Activated T-cell treated with anti-CD3 and anti-CD28 coated beads, Interleukin-2, amount 50 U/mL, for 24 hours (primary cell): Measurements from ENCODE around the gene OR2T33.
"Not testable (repeated sequence)": the region's sequence is repeated elsewhere in the genome, so short reads cannot be mapped to it uniquely, and the experiment has no call there.

Experiments
- DNase-seq: peaks from one replicate; pipeline ENCODE4 v3.0.0-alpha.2; 2020
- H3K27ac Mint-ChIP-seq: 2 replicates; pipeline ENCODE4 v1.8.0; 2020; ENCODE audit warnings: mild to moderate bottlenecking, mixed read lengths
- H3K27me3 Mint-ChIP-seq: 2 replicates; pipeline ENCODE4 v1.8.0; 2020; ENCODE audit warnings: mixed read lengths
- H3K36me3 Mint-ChIP-seq: 2 replicates; pipeline ENCODE4 v1.8.0; 2020; ENCODE audit warnings: low read depth, mixed read lengths
- H3K4me1 Mint-ChIP-seq: 2 replicates; pipeline ENCODE4 v1.8.0; 2020; ENCODE audit warnings: low read depth, mixed read lengths
- H3K4me3 Mint-ChIP-seq: 2 replicates; pipeline ENCODE4 v1.8.0; 2020; ENCODE audit warnings: mild to moderate bottlenecking, moderate library complexity, mixed read lengths
- H3K9me3 Mint-ChIP-seq: 2 replicates; pipeline ENCODE4 v1.8.0; 2020; ENCODE audit warnings: mixed read lengths

Gene OR2T33

GRCh38 chr1:248277876-248278275, at the start of gene OR2T33:
Gene OR2T33 (minus strand): TSS chr1:248277976. CDS start chr1:248273814, 4,162 bp downstream.
- H3K27me3 Mint-ChIP-seq, result no peaks in the 10 kb centered on the region
- H3K4me3 Mint-ChIP-seq, result no peak within 1 kb of the TSS
- DNase-seq, result no peak
- H3K27ac Mint-ChIP-seq, result no peak within 1 kb of the TSS
- peaks cover 4% of the 10 kb centered on the region for H3K9me3 Mint-ChIP-seq
- H3K4me1 Mint-ChIP-seq, result no peaks in the 10 kb centered on the region
- no peaks in the 10 kb centered on the region for H3K36me3 Mint-ChIP-seq

GRCh38 chr1:248324468-248324867, 46.7 kb upstream of the OR2T33 start, which contains the start of gene OR2M7:
Gene OR2M7 (minus strand): TSS chr1:248324568. CDS start chr1:248324568, 0 bp downstream.
- Mint-ChIP-seq H3K27ac (no peak within 1 kb of the TSS), H3K4me1 (no peaks in the 10 kb centered on the region), H3K9me3 (no peaks in the 10 kb centered on the region), H3K27me3 (no peaks in the 10 kb centered on the region), H3K36me3 (no peaks in the 10 kb centered on the region), H3K4me3 (no peak within 1 kb of the TSS)
- no peak for DNase-seq

- no peak overlapping the region for H3K27ac Mint-ChIP-seq
- H3K36me3 Mint-ChIP-seq, result no peaks in the 10 kb centered on the region
- H3K4me3 Mint-ChIP-seq, result no peak overlapping the region
- H3K9me3 Mint-ChIP-seq, result peaks cover 14% of the 10 kb centered on the region
- DNase-seq, result no peak
- H3K4me1 Mint-ChIP-seq, result no peaks in the 10 kb centered on the region
- peaks cover 5% of the 10 kb centered on the region for H3K27me3 Mint-ChIP-seq
Measured at GRCh38 chr1:248316796-248317195, 39.0 kb upstream of the OR2T33 start.

- not testable (repeated sequence) for H3K27me3 Mint-ChIP-seq, H3K4me1 Mint-ChIP-seq, H3K27ac Mint-ChIP-seq, H3K4me3 Mint-ChIP-seq, H3K36me3 Mint-ChIP-seq, DNase-seq, H3K9me3 Mint-ChIP-seq
Measured at GRCh38 chr1:248306740-248307139, 29.0 kb upstream of the OR2T33 start.

- DNase-seq, result no peak
- Mint-ChIP-seq H3K27me3 (no peaks in the 10 kb centered on the region), H3K27ac (no peak overlapping the region), H3K4me1 (no peaks in the 10 kb centered on the region), H3K9me3 (no peaks in the 10 kb centered on the region), H3K4me3 (no peak overlapping the region), H3K36me3 (no peaks in the 10 kb centered on the region)
Measured at GRCh38 chr1:248306103-248306502, 28.3 kb upstream of the OR2T33 start.

- not testable (repeated sequence) for DNase-seq, H3K4me1 Mint-ChIP-seq, H3K9me3 Mint-ChIP-seq, H3K27ac Mint-ChIP-seq, H3K27me3 Mint-ChIP-seq, H3K36me3 Mint-ChIP-seq, H3K4me3 Mint-ChIP-seq
Measured at GRCh38 chr1:248305672-248306071, 27.9 kb upstream of the OR2T33 start.

GRCh38 chr1:248303324-248303723, 25.5 kb upstream of the OR2T33 start, which contains the start of gene OR2T12:
Gene OR2T12 (minus strand): TSS chr1:248303424. CDS start chr1:248295578, 7,846 bp downstream.
- Mint-ChIP-seq H3K4me1 (no peaks in the 10 kb centered on the region), H3K9me3 (no peaks in the 10 kb centered on the region), H3K36me3 (no peaks in the 10 kb centered on the region), H3K27ac (no peak within 1 kb of the TSS), H3K27me3 (no peaks in the 10 kb centered on the region), H3K4me3 (no peak within 1 kb of the TSS)
- DNase-seq, result no peak

GRCh38 chr1:248288391-248288790, 10.6 kb upstream of the OR2T33 start:
- DNase-seq, result no peak
- Mint-ChIP-seq H3K4me3 (no peak overlapping the region), H3K27me3 (peaks cover 3% of the 10 kb centered on the region), H3K36me3 (no peaks in the 10 kb centered on the region), H3K9me3 (no peaks in the 10 kb centered on the region), H3K4me1 (no peaks in the 10 kb centered on the region), H3K27ac (no peak overlapping the region)

- not testable (repeated sequence) for DNase-seq, H3K4me1 Mint-ChIP-seq, H3K36me3 Mint-ChIP-seq, H3K27ac Mint-ChIP-seq, H3K27me3 Mint-ChIP-seq, H3K4me3 Mint-ChIP-seq, H3K9me3 Mint-ChIP-seq
Measured at GRCh38 chr1:248273225-248273624, 4.6 kb downstream of the OR2T33 start.

GRCh38 chr1:248268178-248268577, 9.6 kb downstream of the OR2T33 start:
- no peak for DNase-seq
- H3K4me1 Mint-ChIP-seq, result no peaks in the 10 kb centered on the region
- H3K9me3 Mint-ChIP-seq, result peaks cover 5% of the 10 kb centered on the region
- peaks cover 3% of the 10 kb centered on the region for H3K27me3 Mint-ChIP-seq
- no peaks in the 10 kb centered on the region for H3K36me3 Mint-ChIP-seq
- no peak overlapping the region for H3K4me3 Mint-ChIP-seq
- H3K27ac Mint-ChIP-seq, result no peak overlapping the region

GRCh38 chr1:248259309-248259708, 18.5 kb downstream of the OR2T33 start:
- H3K9me3 Mint-ChIP-seq, result peaks cover 13% of the 10 kb centered on the region
- not testable (repeated sequence) for DNase-seq, H3K4me1 Mint-ChIP-seq, H3K27me3 Mint-ChIP-seq, H3K4me3 Mint-ChIP-seq, H3K27ac Mint-ChIP-seq, H3K36me3 Mint-ChIP-seq

GRCh38 chr1:248243204-248243603, 34.6 kb downstream of the OR2T33 start:
- Mint-ChIP-seq H3K27me3 (peaks cover 17% of the 10 kb centered on the region), H3K36me3 (no peaks in the 10 kb centered on the region), H3K4me3 (no peak overlapping the region), H3K27ac (no peak overlapping the region), H3K4me1 (peaks cover 2% of the 10 kb centered on the region), H3K9me3 (no peaks in the 10 kb centered on the region)
- peak; percentile 34 for DNase-seq

GRCh38 chr1:248239478-248239877, 38.3 kb downstream of the OR2T33 start:
- Mint-ChIP-seq H3K27ac (no peak overlapping the region), H3K9me3 (no peaks in the 10 kb centered on the region), H3K27me3 (peaks cover 15% of the 10 kb centered on the region), H3K4me1 (peaks cover 2% of the 10 kb centered on the region), H3K4me3 (no peak overlapping the region), H3K36me3 (no peaks in the 10 kb centered on the region)
- no peak for DNase-seq

GRCh38 chr1:248231117-248231516, 46.7 kb downstream of the OR2T33 start, which contains the start of gene OR2M4:
Gene OR2M4 (plus strand): TSS chr1:248231417. CDS start chr1:248238929, 7,512 bp downstream.
- Mint-ChIP-seq H3K36me3 (no peaks in the 10 kb centered on the region), H3K9me3 (peaks cover 2% of the 10 kb centered on the region), H3K27me3 (no peaks in the 10 kb centered on the region), H3K4me3 (no peak within 1 kb of the TSS), H3K4me1 (no peaks in the 10 kb centered on the region), H3K27ac (no peak within 1 kb of the TSS)
- DNase-seq, result no peak

- DNase-seq, result no peak
- Mint-ChIP-seq H3K9me3 (peaks cover 4% of the 10 kb centered on the region), H3K4me3 (no peak overlapping the region), H3K27ac (no peak overlapping the region), H3K4me1 (no peaks in the 10 kb centered on the region), H3K36me3 (no peaks in the 10 kb centered on the region), H3K27me3 (no peaks in the 10 kb centered on the region)
Measured at GRCh38 chr1:248229360-248229908, 48.3 kb downstream of the OR2T33 start.

GRCh38 chr1:248225537-248225936, 52.2 kb downstream of the OR2T33 start:
- no peak for DNase-seq
- Mint-ChIP-seq H3K27ac (no peak overlapping the region), H3K4me1 (no peaks in the 10 kb centered on the region), H3K36me3 (no peaks in the 10 kb centered on the region), H3K4me3 (no peak overlapping the region), H3K9me3 (peaks cover 4% of the 10 kb centered on the region), H3K27me3 (no peaks in the 10 kb centered on the region)
